ENCODE data around the gene PCYT2. TPM values are rescaled to one million over a fixed set of nuclear protein-coding genes. Genes with fewer than 3 reads are reported as not detected.
"Not testable (repeated sequence)": the region's sequence is repeated elsewhere in the genome, so short reads cannot be mapped to it uniquely, and the experiment has no call there.

The PCYT2 gene
- total and polyA plus RNA-seq, 2 donors (not counting 3 experiments of a cell fraction or from before 2014, with no cell fraction given), result 52.0 to 57.1 TPM

GRCh38 chr17:81918832-81919545 lies 7.8 kb upstream of the PCYT2 start:
- H3K4me3 ChIP-seq (replicated peaks in 1 of 3; ENCODE audit: insufficient read depth in 1 of 3, low read depth in 1 of 3, low read length in 3 of 3), result no peak overlapping the region
- intact Hi-C loops (cut with micrococcal nuclease), result no loop called here
- TSS peak; percentile 1 for BruUV-seq (replicated peaks)
- dilution Hi-C loops (cut with MboI; ENCODE audit: extremely low pct_ligation_motif_present, low sequenced_read_pairs), result no loop called here
- H3K9me3 ChIP-seq (replicated peaks; ENCODE audit: control insufficient read depth, insufficient read depth, low read length), result no peaks in the 10 kb centered on the region
- POLR2A ChIA-PET, result no interaction called here
- H3K4me2 ChIP-seq (ENCODE audit: insufficient read depth, low read length), result no peak overlapping the region
- no peak overlapping the region for H2AFZ ChIP-seq (ENCODE audit: low read depth, low read length)
- H3K9me1 ChIP-seq (replicated peaks; ENCODE audit: control insufficient read depth, extremely low read depth, insufficient read depth, low read length), result no peaks in the 10 kb centered on the region
- H4K20me1 ChIP-seq (replicated peaks; ENCODE audit: control insufficient read depth, extremely low read depth, insufficient read depth, low read length), result no peaks in the 10 kb centered on the region
- DNase-seq (ENCODE audit: low read depth, low spot score) (no peak), FAIRE-seq (peak; percentile 54)
- H3K4me1 ChIP-seq (ENCODE audit: control insufficient read depth, extremely low read depth, insufficient read depth, low read length), result peaks cover 15% of the 10 kb centered on the region
- peaks cover 0 to 41% of the 10 kb centered on the region in 2 experiments for H3K36me3 ChIP-seq (ENCODE audit: control insufficient read depth in 2 of 2, extremely low read depth in 1 of 2, insufficient read depth in 2 of 2, low read length in 2 of 2)
- no peak overlapping the region for H3K27ac ChIP-seq (ENCODE audit: insufficient read depth, low read depth, low read length)
- no peaks in the 10 kb centered on the region for H3K27me3 ChIP-seq (ENCODE audit: control insufficient read depth in 2 of 2, insufficient read depth in 2 of 2, low read length in 2 of 2)
- H3K79me2 ChIP-seq (ENCODE audit: control insufficient read depth, insufficient read depth, low read length), result peaks cover 49% of the 10 kb centered on the region
- CTCF ChIA-PET, result no interaction called here
- TF ChIP-seq POLR2A (IDR thresholded peaks at IDR 0.05; ENCODE audit: low read depth, low read length), result no peak
- TF ChIP-seq POLR2AphosphoS5 (IDR thresholded peaks at IDR 0.05; ENCODE audit: insufficient read depth, low read depth, low read length), result no peak
- no peak overlapping the region for H3K9ac ChIP-seq (replicated peaks; ENCODE audit: extremely low read depth, insufficient read depth, low read length)

GRCh38 chr17:81918333-81918669 lies 7.1 kb upstream of the PCYT2 start:
- POLR2A ChIA-PET; H2AFZ ChIP-seq (ENCODE audit: low read depth, low read length); H3K4me3 ChIP-seq (replicated peaks in 1 of 3; ENCODE audit: insufficient read depth in 1 of 3, low read depth in 1 of 3, low read length in 3 of 3); H3K27ac ChIP-seq (ENCODE audit: insufficient read depth, low read depth, low read length); dilution Hi-C loops (cut with MboI; ENCODE audit: extremely low pct_ligation_motif_present, low sequenced_read_pairs); H4K20me1 ChIP-seq (replicated peaks; ENCODE audit: control insufficient read depth, extremely low read depth, insufficient read depth, low read length); H3K9me1 ChIP-seq (replicated peaks; ENCODE audit: control insufficient read depth, extremely low read depth, insufficient read depth, low read length); H3K27me3 ChIP-seq (ENCODE audit: control insufficient read depth in 2 of 2, insufficient read depth in 2 of 2, low read length in 2 of 2); H3K4me2 ChIP-seq (ENCODE audit: insufficient read depth, low read length); H3K4me1 ChIP-seq (ENCODE audit: control insufficient read depth, extremely low read depth, insufficient read depth, low read length); FAIRE-seq; intact Hi-C loops (cut with micrococcal nuclease); H3K9ac ChIP-seq (replicated peaks; ENCODE audit: extremely low read depth, insufficient read depth, low read length); H3K9me3 ChIP-seq (replicated peaks; ENCODE audit: control insufficient read depth, insufficient read depth, low read length); BruUV-seq (replicated peaks); DNase-seq (ENCODE audit: low read depth, low spot score): not testable (repeated sequence)
- CTCF ChIA-PET, result interaction anchor here (1.3 kb wide), 1 partner anchor 41 kb away, joined by 3 read pairs; no protein-coding TSS in a partner anchor
- Histone ChIP-seq H3K79me2 (ENCODE audit: control insufficient read depth, insufficient read depth, low read length) (peaks cover 42% of the 10 kb centered on the region), H3K36me3 (ENCODE audit: control insufficient read depth in 2 of 2, extremely low read depth in 1 of 2, insufficient read depth in 2 of 2, low read length in 2 of 2) (peaks cover 6 to 48% of the 10 kb centered on the region in 2 experiments)

Data from endothelial cell of umbilical vein (primary cell).